HepG2 (cell line): ENCODE results near the gene HDAC4. TPM values are rescaled to one million over a fixed set of nuclear protein-coding genes. Genes with fewer than 3 reads are reported as not detected.
A peak's percentile ranks its signal among the peaks of the same experiment; 100 is the strongest.

Experiments used
- ATAC-seq: fragments of 200-7000 bp; cut with Tn5 transposase; 3 replicates; pipeline ENCODE4 v1.9.1; 2020; ENCODE audit warnings: mild to moderate bottlenecking, moderate library complexity
- BruUV-seq: library from RNA; stranded (reverse); fragments of 400-500 nt; replicated peaks from 2 replicates; lab custom pipeline; 2021; lab: Mats Ljungman, UMichigan
- CTCF ChIA-PET: fragments of 300-600 bp; formaldehyde crosslinking; extraction: SDS; loops from one replicate; lab custom pipeline; 2021; ENCODE audit warnings: low total read pairs, inconsistent platforms, low intra/inter-chr PET ratio; lab: Yijun Ruan, JAX
- POLR2A ChIA-PET: fragments of 350-600 bp; sonication (Branson Sonifier 250); formaldehyde crosslinking; loops from one replicate; lab custom pipeline; 2020; ENCODE audit warnings: antibody characterized with exemption, inconsistent platforms; lab: Yijun Ruan, JAX
- DNase-seq: peaks from one replicate; pipeline ENCODE4 v3.0.0-alpha.2; 2015; ENCODE audit warnings: low spot score
- FAIRE-seq: peaks from 3 replicates; lab custom pipeline; 2011; peaks lifted over from hg19 to GRCh38; lab: Jason Lieb, UNC
- H2AFZ ChIP-seq: one replicate; pipeline ENCODE4 v1.6.1; 2011; ENCODE audit warnings: low read length, inconsistent platforms
- H3K27ac ChIP-seq: fragments of 300-600 bp; 3 replicates; pipeline ENCODE4 v1.8.0; 2011; ENCODE audit warnings: mixed run types, mild to moderate bottlenecking, mixed read lengths, low read length, inconsistent platforms; ENCODE audit not compliant: insufficient read depth; ENCODE audit errors: extremely low read length
- H3K27me3 ChIP-seq, 2 experiments: fragments of 200-600 bp in 1 of 2; 2 replicates in 1 of 2; 3 replicates in 1 of 2; pipeline versions ENCODE4 v1.6.0 to v1.8.0; 2011; ENCODE audit warnings: low read length in 2 of 2, mild to moderate bottlenecking in 2 of 2, moderate library complexity in 2 of 2, inconsistent platforms in 1 of 2; ENCODE audit not compliant: insufficient read depth in 2 of 2, control insufficient read depth in 1 of 2
- H3K36me3 ChIP-seq, 2 experiments: fragments of 200-600 bp in 1 of 2; replicated peaks in 1 of 2; 2 replicates in 1 of 2; 3 replicates in 1 of 2; pipeline versions ENCODE4 v1.5.1 to v1.8.0; 2011; ENCODE audit warnings: low read length in 2 of 2, inconsistent platforms in 1 of 2; ENCODE audit not compliant: insufficient read depth in 2 of 2, control insufficient read depth in 1 of 2
- H3K4me1 ChIP-seq: 2 replicates; pipeline ENCODE4 v1.5.1; 2012; ENCODE audit warnings: low read length, inconsistent platforms; ENCODE audit not compliant: insufficient read depth
- H3K4me2 ChIP-seq: 2 replicates; pipeline ENCODE4 v1.6.0; 2011; ENCODE audit warnings: low read depth, low read length, inconsistent platforms
- H3K4me3 ChIP-seq, 3 experiments: fragments of 200-600 bp in 1 of 3; sonication (generic), shearing (Covaris generic) in 1 of 3; replicated peaks in 1 of 3; 2 replicates each; pipeline ENCODE4 v1.5.1; 2011 to 2016; ENCODE audit warnings: low read length in 3 of 3, inconsistent platforms in 2 of 3, low read depth in 2 of 3, mild to moderate bottlenecking in 2 of 3, control low read depth in 1 of 3, mixed read lengths in 1 of 3; ENCODE audit not compliant: insufficient read depth in 1 of 3
- H3K79me2 ChIP-seq: one replicate; pipeline ENCODE4 v1.6.1; 2011; ENCODE audit warnings: low read length, inconsistent platforms; ENCODE audit not compliant: insufficient read depth
- H3K9ac ChIP-seq: 2 replicates; pipeline ENCODE4 v1.6.0; 2011; ENCODE audit warnings: mild to moderate bottlenecking, low read depth, low read length, inconsistent platforms; ENCODE audit not compliant: insufficient read depth
- H3K9me3 ChIP-seq: 2 replicates; pipeline ENCODE4 v1.5.1; 2012; ENCODE audit warnings: mild to moderate bottlenecking, low read length
- H4K20me1 ChIP-seq: 2 replicates; pipeline ENCODE4 v1.6.0; 2011; ENCODE audit warnings: inconsistent platforms, mild to moderate bottlenecking, low read length, moderate library complexity; ENCODE audit not compliant: insufficient read depth
- HNRNPLL ChIP-seq: fragments of 200-400 bp; formaldehyde crosslinking; IDR thresholded peaks from 2 replicates; pipeline ENCODE4 v1.6.1; 2017; ENCODE audit warnings: mild to moderate bottlenecking, low read depth, low read length; ENCODE audit not compliant: poor library complexity, severe bottlenecking
- RFX3 ChIP-seq: IDR thresholded peaks from 2 replicates; pipeline ENCODE4 v1.6.1; 2016; ENCODE audit warnings: missing biosample characterization, missing genetic modification reagents
- TFDP1 ChIP-seq: IDR thresholded peaks from 2 replicates; pipeline ENCODE4 v1.6.1; 2016; ENCODE audit warnings: missing compliant biosample characterization, missing genetic modification reagents, borderline replicate concordance
- ZBTB33 ChIP-seq: sonication (generic); formaldehyde crosslinking; IDR thresholded peaks from 2 replicates; pipeline ENCODE4 v1.4.0; 2020; ENCODE audit warnings: missing genetic modification reagents
- whole genome bisulfite sequencing: methylation state at CpG from one replicate; pipeline ENCODE4 v1.1.6; 2017; ENCODE audit warnings: low lambda C conversion rate; 5-methylcytosine and 5-hydroxymethylcytosine counted together
- in situ Hi-C: cut with HindIII; loops from 2 replicates; pipeline ENCODE4 v1.10.0; 2017; ENCODE audit warnings: low pct_unique_long_range_greater_than_20kb; ENCODE audit not compliant: extremely low pct_ligation_motif_present
- intact Hi-C: fragments of 100-400 bp; cut with micrococcal nuclease; formaldehyde crosslinking; loops from one replicate; pipeline ENCODE4 v1.10.0; 2022; ENCODE audit not compliant: unreplicated experiment
- polyA plus RNA-seq, 8 experiments: library from polyadenylated mRNA; depleted of rRNA in 3 of 8; stranded (reverse) in 7 of 8; unstranded in 1 of 8; fragments of >200 nt; fragmentation: Illumina TruSeq in 4 of 8; extraction: Trizol in 4 of 8; gene quantifications; 2 replicates each; pipeline versions ENCODE4 v1.2.1 to v1.2.3, GENCODE V29; 2011 to 2016; ENCODE audit warnings: low read depth in 4 of 8, missing spikeins in 1 of 8, mixed read lengths in 1 of 8; ENCODE audit not compliant: insufficient read depth in 1 of 8
- total RNA-seq, 5 experiments: library from RNA; depleted of rRNA; stranded (reverse); fragments of >200 nt; fragmentation: Illumina TruSeq; extraction: Trizol; gene quantifications; 2 replicates each; pipeline ENCODE4 v1.2.3, GENCODE V29; 2016; ENCODE audit warnings: low read depth in 1 of 5

The HDAC4 gene
- total and polyA plus RNA-seq, 2 of the 13 experiments (the other 11 are each of a cell fraction or from before 2014, with no cell fraction given), result 10.1 to 11.5 TPM

- Histone ChIP-seq H3K9me3 (no peaks in the 10 kb centered on the region), H3K27me3 (no peaks in the 10 kb centered on the region), H3K27ac (no peak overlapping the region), H3K9ac (no peak overlapping the region), H3K36me3 (no peaks in the 10 kb centered on the region), H4K20me1 (peaks cover 70% of the 10 kb centered on the region), H3K4me3 (no peak overlapping the region), H3K4me2 (no peak overlapping the region), H3K4me1 (peaks cover 33% of the 10 kb centered on the region), H2AFZ (no peak overlapping the region), H3K79me2 (peaks cover 27% of the 10 kb centered on the region)
- FAIRE-seq (no peak), DNase-seq (no peak), ATAC-seq (no peak)
- no peak for TF ChIP-seq TFDP1 (CRISPR knock-in tag)
- TF ChIP-seq RFX3, result no peak
- TF ChIP-seq HNRNPLL, result no peak
- TF ChIP-seq ZBTB33, result peak; percentile 14; the same call in 1 of the 2 replicates
- POLR2A ChIA-PET, result no interaction called here
- no TSS peak for BruUV-seq
- CTCF ChIA-PET, result no interaction called here
- 95% methylated on average over 29 of the region's 29 CpGs for WGBS
- intact Hi-C loops, result no loop called here
- in situ Hi-C loops, result no loop called here
Measured at GRCh38 chr2:239283288-239283945, 117.4 kb downstream of the HDAC4 start.
